ENCODE results near the gene KIAA1191.

KIAA1191 gene

DNA sequence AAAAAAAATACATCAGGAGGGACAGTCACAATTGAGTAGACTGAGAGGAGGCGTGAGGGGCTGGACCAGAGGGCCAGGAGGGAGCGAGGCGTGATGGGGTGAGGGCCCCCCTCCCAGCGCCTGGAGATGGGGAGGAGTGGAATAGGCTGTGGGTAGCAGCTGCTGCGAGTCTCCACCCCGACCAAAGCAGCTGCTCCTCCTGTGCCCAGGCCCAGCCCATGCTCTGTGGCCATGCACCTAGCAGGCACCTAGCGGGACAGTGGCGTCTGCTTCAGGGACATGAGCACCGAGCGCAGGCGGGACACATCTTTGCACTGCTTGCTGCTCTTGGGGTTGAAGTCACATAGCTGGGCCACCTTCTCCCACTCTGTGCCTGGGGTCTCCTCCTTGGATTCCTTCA lies 31.0 kb upstream of the KIAA1191 start:
- no peak for TF ChIP-seq TAF1 (IDR thresholded peaks at IDR 0.05; ENCODE audit: borderline replicate concordance, insufficient read depth, low read length)
- no peak for TF ChIP-seq FOXP2 (optimal IDR thresholded peaks at IDR 0.05; ENCODE audit: borderline replicate concordance, extremely low read depth, extremely low read length, insufficient read depth)

DNA sequence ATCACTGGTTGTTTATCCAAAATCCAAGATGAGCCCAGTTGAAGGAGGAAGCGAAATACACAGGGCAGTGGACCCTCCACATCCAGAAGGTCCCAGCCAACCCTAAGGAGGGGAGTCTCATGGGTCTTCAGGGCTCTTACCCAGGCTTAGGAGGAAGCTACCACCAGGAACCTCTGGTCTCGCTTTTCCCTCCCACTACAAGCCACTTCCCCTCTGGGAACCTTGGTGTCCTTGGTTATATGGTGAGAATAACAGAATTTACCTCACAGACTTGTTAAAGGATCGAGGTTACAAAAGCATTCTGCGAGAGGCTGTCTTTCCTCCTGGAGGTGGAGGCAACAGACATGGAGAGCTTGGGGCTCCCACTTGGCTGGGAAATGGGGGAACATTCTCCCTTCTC lies 30.4 kb upstream of the KIAA1191 start:
- TF ChIP-seq SIN3A (IDR thresholded peaks at IDR 0.05; ENCODE audit: borderline replicate concordance, insufficient read depth, low read length) (no peak), POLR2AphosphoS5 (IDR thresholded peaks at IDR 0.05; ENCODE audit: low read depth, low read length) (no peak), FOXP2 (optimal IDR thresholded peaks at IDR 0.05; ENCODE audit: borderline replicate concordance, extremely low read depth, extremely low read length, insufficient read depth) (no peak), TAF1 (IDR thresholded peaks at IDR 0.05; ENCODE audit: borderline replicate concordance, insufficient read depth, low read length) (no peak)
- TF ChIP-seq, protein P1, sequence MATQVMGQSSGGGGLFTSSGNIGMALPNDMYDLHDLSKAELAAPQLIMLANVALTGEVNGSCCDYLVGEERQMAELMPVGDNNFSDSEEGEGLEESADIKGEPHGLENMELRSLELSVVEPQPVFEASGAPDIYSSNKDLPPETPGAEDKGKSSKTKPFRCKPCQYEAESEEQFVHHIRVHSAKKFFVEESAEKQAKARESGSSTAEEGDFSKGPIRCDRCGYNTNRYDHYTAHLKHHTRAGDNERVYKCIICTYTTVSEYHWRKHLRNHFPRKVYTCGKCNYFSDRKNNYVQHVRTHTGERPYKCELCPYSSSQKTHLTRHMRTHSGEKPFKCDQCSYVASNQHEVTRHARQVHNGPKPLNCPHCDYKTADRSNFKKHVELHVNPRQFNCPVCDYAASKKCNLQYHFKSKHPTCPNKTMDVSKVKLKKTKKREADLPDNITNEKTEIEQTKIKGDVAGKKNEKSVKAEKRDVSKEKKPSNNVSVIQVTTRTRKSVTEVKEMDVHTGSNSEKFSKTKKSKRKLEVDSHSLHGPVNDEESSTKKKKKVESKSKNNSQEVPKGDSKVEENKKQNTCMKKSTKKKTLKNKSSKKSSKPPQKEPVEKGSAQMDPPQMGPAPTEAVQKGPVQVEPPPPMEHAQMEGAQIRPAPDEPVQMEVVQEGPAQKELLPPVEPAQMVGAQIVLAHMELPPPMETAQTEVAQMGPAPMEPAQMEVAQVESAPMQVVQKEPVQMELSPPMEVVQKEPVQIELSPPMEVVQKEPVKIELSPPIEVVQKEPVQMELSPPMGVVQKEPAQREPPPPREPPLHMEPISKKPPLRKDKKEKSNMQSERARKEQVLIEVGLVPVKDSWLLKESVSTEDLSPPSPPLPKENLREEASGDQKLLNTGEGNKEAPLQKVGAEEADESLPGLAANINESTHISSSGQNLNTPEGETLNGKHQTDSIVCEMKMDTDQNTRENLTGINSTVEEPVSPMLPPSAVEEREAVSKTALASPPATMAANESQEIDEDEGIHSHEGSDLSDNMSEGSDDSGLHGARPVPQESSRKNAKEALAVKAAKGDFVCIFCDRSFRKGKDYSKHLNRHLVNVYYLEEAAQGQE (IDR thresholded peaks at IDR 0.05; ENCODE audit: insufficient read depth in 1 of 2, low read depth in 2 of 2, low read length in 2 of 2), result no peak

DNA sequence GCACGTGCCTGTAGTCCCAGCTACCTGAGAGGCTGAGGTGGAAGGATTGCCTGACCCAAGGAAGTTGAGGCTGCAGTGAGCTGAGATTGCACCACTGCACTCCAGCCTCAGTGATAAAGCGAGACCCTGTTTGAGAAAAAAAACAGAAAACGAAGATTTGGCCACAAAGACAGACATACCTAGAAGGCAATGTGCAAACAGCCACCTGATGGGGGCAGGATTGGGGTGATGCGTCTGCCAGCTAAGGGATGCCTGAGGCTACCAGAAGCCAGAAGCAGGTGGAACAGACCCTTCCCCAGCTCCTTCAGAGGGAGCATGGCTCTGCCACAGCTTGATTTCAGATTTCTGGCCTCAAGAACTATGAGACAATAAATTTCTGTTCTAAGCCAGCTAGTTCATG lies 29.9 kb upstream of the KIAA1191 start:
- TF ChIP-seq SIN3A (IDR thresholded peaks at IDR 0.05; ENCODE audit: borderline replicate concordance, insufficient read depth, low read length) (no peak), POLR2AphosphoS5 (IDR thresholded peaks at IDR 0.05; ENCODE audit: low read depth, low read length) (no peak), FOXP2 (optimal IDR thresholded peaks at IDR 0.05; ENCODE audit: borderline replicate concordance, extremely low read depth, extremely low read length, insufficient read depth) (no peak), TAF1 (IDR thresholded peaks at IDR 0.05; ENCODE audit: borderline replicate concordance, insufficient read depth, low read length) (no peak)
- TF ChIP-seq, protein P1 (IDR thresholded peaks at IDR 0.05; ENCODE audit: insufficient read depth in 1 of 2, low read depth in 2 of 2, low read length in 2 of 2), result no peak

DNA sequence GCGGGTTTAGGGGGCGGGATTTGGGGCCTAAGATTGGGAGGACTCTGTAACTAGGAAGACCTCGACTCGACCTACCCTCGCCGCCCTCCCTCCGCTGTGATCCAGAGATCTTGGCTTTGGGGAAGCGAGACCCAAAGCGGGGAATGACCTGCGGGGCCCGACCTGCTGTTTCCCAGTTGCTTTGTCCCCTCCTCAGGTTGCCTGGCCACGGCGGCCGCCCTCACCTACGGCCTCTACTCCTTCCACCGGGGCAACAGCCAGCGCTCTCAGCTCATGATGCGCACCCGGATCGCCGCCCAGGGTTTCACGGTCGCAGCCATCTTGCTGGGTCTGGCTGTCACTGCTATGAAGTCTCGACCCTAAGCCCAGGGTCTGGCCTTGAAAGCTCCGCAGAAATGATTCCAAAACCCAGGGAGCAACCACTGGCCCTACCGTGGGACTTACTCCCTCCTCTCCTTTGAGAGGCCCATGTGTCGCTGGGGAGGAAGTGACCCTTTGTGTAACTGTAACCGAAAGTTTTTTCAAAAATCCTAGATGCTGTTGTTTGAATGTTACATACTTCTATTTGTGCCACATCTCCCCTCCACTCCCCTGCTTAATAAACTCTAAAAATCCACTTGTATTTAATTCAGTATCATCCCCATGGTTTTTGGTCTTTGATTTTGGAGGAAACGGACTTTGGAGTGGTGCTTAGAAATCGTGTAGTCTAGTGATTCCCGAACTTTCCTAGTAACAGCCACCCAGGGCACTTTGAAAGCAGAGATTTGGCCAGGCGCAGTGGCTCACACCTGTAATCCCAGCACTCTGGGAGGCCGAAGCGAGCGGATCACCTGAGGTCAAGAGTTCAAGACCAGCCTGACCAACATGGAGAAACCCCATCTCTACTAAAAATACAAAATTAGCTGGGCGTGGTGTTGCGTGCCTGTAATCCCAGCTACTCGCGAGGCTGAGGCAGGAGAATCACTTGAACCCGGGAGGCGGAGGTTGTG lies 27.9 kb upstream of the KIAA1191 start:
- TF ChIP-seq FOXP2 (optimal IDR thresholded peaks at IDR 0.05; ENCODE audit: borderline replicate concordance, extremely low read depth, extremely low read length, insufficient read depth), result no peak
- peak; percentile 82; the same call in 1 of the 2 replicates for TF ChIP-seq POLR2AphosphoS5 (IDR thresholded peaks at IDR 0.05; ENCODE audit: low read depth, low read length)
- 0 out of 2 replicates have a peak, but pooled peaks have one; percentile 8 for TF ChIP-seq SIN3A (IDR thresholded peaks at IDR 0.05; ENCODE audit: borderline replicate concordance, insufficient read depth, low read length)
- TF ChIP-seq, protein P1 (IDR thresholded peaks at IDR 0.05; ENCODE audit: insufficient read depth in 1 of 2, low read depth in 2 of 2, low read length in 2 of 2), result no peak

DNA sequence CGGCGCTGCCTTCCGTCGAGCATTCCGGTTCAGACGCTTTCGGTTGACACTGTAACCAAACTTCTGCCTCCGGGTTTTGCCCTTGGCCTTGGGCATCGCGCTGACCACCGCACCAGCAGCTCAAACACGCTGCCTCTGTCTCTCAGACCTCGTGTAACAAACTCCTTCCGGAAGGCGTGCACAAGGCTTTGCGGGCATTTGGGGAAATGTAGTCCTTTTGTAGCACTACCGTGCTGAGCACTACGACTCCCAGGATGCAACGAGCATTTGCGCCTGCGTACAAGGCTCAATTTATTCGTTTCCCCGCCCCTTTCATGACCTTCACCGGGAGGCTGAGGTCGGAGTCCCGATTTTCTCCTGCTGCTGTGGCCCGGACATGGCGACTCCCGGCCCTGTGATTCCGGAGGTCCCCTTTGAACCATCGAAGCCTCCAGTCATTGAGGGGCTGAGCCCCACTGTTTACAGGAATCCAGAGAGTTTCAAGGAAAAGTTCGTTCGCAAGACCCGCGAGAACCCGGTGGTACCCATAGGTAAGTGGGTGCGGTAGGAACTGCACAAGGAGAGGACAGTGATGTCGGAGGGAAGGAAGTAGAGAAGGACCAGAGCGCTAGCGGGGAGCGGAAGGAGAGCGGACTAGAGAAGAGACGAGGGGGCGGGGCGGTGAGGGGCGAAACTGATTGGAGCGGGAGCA lies 27.0 kb upstream of the KIAA1191 start, which contains the start of the genes HIGD2A and NOP16:
Gene HIGD2A (plus strand): TSS at position 308 of the 691 bp plus-strand sequence. CDS start 69 bp downstream, at position 377.
Gene NOP16 (minus strand): TSS at position 155 of the 691 bp plus-strand sequence. CDS start 59 bp downstream, at position 96.
- TF ChIP-seq POLR2AphosphoS5 (IDR thresholded peaks at IDR 0.05; ENCODE audit: low read depth, low read length) (peak; percentile 52), TAF1 (IDR thresholded peaks at IDR 0.05; ENCODE audit: borderline replicate concordance, insufficient read depth, low read length) (peak; percentile 73; the same call in 1 of the 2 replicates), FOXP2 (optimal IDR thresholded peaks at IDR 0.05; ENCODE audit: borderline replicate concordance, extremely low read depth, extremely low read length, insufficient read depth) (no peak), SIN3A (IDR thresholded peaks at IDR 0.05; ENCODE audit: borderline replicate concordance, insufficient read depth, low read length) (peak; percentile 93)
- TF ChIP-seq, protein P1 (IDR thresholded peaks at IDR 0.05; ENCODE audit: insufficient read depth in 1 of 2, low read depth in 2 of 2, low read length in 2 of 2), result no peak; a peak in 1 of 4 replicates

Measured in PFSK-1 (cell line).